LNCaP clone FGC (cell line): ENCODE measurements around the gene RASL10B.

Experiments used
- DNase-seq: peaks from one replicate; pipeline ENCODE4 v3.0.0-alpha.2; 2011; ENCODE audit warnings: low read depth
- H3K4me3 ChIP-seq: 2 replicates; pipeline ENCODE4 v1.5.1; 2011; ENCODE audit warnings: mild to moderate bottlenecking, low read depth, low read length, control low read depth
- TF ChIP-seq, protein P1 (sequence below): IDR thresholded peaks from 2 replicates; pipeline ENCODE4 v1.5.1; 2012; ENCODE audit warnings: mild to moderate bottlenecking; ENCODE audit not compliant: control insufficient read depth, insufficient read depth; ENCODE audit errors: extremely low read depth

Gene RASL10B

DNA sequence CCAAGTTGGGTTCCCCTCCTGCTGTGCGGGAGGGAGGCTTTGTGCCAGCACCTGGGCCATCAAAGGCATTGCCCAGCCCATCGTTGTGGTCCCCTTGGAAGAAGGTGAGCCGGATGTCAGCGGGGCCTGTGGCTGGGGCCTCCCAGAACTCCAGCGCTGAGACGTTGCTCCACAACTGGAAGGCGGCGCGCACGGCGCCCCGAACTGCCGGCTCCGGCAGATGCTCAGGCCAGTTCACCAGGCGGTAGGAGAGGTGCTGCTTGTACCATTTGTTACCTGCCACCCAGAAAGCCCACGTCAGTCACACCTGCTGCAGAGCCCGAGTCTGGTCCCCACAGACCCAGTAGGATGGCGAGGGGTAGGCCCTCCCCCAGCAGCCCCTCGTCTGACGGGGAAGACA lies 41.7 kb downstream of the RASL10B start:
- no peak for DNase-seq
- H3K4me3 ChIP-seq: no peak overlapping the region
- TF ChIP-seq, protein P1, sequence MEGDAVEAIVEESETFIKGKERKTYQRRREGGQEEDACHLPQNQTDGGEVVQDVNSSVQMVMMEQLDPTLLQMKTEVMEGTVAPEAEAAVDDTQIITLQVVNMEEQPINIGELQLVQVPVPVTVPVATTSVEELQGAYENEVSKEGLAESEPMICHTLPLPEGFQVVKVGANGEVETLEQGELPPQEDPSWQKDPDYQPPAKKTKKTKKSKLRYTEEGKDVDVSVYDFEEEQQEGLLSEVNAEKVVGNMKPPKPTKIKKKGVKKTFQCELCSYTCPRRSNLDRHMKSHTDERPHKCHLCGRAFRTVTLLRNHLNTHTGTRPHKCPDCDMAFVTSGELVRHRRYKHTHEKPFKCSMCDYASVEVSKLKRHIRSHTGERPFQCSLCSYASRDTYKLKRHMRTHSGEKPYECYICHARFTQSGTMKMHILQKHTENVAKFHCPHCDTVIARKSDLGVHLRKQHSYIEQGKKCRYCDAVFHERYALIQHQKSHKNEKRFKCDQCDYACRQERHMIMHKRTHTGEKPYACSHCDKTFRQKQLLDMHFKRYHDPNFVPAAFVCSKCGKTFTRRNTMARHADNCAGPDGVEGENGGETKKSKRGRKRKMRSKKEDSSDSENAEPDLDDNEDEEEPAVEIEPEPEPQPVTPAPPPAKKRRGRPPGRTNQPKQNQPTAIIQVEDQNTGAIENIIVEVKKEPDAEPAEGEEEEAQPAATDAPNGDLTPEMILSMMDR: no peak

DNA sequence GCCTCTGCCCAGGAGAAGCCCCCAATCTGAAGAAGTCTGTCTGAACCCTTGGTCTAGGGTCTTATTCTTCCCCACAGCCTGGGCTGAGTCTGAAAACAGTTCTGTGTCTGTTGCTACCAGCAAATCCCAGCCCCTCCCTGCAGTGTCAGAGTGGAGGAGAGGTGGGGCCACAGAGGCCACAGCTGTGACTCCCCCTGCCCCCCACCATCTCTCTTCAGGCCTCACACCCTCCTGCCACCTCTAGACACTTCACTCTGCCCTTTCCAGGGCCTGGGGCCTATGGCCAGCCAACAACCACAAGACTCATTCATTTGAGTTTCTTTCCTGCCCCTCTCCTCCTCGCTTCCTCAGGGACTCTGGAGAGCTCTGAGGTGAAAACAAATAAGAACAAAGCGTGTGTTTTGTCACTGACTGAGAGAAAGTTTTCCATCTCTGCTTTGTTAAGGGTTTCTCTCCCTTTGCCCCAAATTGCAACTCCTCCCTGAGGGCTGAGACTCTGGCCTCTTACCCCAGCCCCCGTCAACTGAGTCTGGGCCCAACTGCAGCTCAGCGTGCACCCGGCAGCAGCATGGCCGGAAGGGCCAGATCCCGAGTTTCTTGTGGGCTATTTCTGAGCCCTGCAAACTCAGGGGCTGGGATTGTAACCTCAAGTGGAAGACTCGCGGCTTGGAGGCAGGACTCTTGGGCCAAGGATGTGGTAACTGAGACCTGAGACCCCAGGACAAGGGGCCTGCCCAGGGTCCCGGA lies 42.4 kb downstream of the RASL10B start:
- H3K4me3 ChIP-seq: no peak overlapping the region
- DNase-seq: no peak
- TF ChIP-seq, protein P1: no peak

DNA sequence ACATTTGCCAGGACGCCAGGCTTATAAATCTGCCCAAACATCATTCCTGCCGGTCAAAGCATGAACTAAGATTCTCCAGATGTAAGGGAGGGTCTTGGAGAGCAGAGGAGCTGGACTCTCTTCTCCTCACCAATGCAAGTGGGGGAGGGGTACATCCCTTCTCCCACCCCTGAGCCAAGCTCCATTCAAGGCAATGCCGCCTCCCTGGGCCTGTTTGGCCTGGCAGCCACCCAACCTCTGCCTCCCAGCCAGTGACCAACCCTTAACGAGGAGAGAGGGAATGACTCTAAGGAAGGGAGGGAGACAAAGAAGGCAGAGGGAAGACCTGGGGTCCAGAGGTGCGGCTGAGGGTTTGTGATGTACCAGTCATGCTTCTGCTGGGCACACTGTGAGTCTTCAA lies 43.1 kb downstream of the RASL10B start:
- no peak overlapping the region for H3K4me3 ChIP-seq
- TF ChIP-seq, protein P1: no peak
- DNase-seq: no peak

DNA sequence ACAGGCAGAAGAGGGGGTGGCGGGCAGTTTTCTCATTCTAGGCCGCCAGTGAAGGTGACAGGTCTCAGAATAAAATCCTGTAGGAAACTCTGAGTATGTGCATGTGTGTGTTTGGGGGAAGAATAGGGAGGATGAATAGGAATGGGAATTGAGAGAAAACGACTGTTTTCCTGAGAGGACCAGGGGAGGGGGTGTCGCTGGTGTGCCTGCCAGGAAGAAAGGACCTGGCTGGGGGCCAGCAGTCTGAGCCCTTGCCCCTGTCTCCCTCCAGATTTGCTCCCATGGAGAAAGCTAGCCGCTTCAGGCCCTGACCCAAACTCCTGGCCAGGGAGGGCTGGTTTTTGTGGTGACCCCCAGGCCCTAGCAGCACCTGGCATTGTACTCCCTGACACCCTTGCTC lies 43.6 kb downstream of the RASL10B start:
- H3K4me3 ChIP-seq: no peak overlapping the region
- DNase-seq: no peak
- TF ChIP-seq, protein P1: no peak

DNA sequence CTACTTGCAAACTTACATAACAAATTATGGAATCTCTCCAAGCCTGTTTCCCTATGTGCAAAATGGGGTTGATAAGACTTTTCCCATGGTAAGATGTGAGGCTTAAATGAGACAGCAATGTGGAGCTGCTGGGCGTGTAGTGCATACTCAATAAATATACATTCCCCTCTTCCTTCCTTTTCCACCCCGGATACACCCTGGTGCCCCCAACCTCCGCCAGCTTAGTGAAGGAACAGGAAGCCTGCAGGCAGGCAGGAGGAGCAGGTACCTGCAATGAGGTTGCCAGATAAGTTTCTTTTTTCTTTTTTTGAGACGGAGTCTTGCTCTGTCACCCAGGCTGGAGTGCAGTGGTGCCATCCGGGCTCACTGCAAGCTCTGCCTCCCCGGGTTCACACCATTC lies 44.1 kb downstream of the RASL10B start:
- TF ChIP-seq, protein P1: no peak
- H3K4me3 ChIP-seq: no peak overlapping the region
- no peak for DNase-seq

DNA sequence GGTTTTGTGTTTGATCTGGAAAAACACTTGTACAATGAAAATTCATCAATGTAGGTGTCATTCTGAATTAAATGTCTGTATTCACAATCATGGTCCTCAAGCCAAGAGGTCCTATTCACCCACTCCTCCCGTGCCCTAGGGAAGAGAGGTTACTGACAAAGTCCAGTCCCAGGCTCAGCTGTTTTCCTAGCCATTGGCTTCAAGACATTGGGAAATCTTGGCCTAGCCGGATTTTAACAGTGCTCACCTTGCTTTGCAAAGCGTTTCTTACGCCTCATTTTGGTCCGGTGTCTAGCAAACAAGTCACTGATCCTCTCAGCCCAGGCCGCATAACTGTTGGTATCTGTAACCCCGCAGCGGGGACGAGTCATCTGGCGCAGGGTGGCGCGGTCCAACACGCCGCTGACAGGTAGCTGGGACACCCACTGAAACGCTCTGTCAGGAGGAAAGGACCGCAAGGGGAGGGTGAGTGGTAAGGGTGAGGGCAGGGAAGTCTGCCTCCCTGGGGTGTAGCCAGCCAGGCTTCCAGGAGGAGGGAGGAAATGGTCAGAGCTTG lies 47.3 kb downstream of the RASL10B start:
- TF ChIP-seq, protein P1: no peak
- DNase-seq: no peak
- no peak overlapping the region for H3K4me3 ChIP-seq

DNA sequence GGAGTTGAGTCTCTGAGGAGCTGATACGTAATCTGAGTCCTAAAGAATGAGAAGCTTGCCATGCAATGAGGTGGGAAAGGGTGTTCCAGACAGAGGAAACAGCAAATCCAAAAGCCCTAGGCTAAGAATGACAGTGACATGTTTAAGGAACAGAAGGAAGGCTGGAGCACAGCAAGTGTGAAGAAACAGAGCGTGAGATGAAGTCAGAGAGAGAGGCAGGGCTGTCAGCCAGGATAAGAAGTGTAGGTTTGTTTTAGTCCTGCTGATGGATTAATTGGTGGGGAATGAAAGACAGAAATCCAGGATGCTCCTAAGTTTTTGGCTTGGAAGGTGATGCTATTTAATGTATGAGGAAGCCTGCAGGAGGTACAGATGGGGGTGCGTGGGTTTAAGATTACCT lies 49.5 kb downstream of the RASL10B start:
- TF ChIP-seq, protein P1: no peak
- no peak overlapping the region for H3K4me3 ChIP-seq
- no peak for DNase-seq
